Measurements from ENCODE around the gene C6. TPM values are rescaled to one million over a fixed set of nuclear protein-coding genes. Genes with fewer than 3 reads are reported as not detected.

Gene C6
- total RNA-seq: 89.5 TPM
- long read RNA-seq, transcript C6-202 (18 exons, 3,551 nt): major isoform, 104 of 128 reads
- long read RNA-seq, partial matches to known transcripts: 5 of 128 reads
- long read RNA-seq, other reads (novel, unspliced or antisense): 19 of 128 reads

DNA sequence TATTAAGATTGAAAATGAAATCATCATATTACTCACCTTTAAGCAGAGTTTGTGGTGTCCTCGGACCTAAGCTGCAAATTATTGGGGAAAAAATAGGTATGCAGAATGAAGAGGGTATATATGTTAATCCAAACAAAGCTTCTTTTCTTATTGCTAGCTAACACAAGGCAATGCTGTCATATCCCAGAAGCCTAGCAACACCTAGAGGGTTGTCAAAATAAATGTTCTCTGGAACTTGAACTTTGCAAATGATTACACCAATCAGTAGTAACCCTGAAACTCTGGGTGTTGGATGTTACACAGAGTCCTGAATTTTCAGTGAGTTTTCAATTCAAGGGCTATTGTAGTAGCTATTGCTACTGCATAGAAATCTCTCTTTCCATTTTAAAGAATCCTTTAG is at the start of gene C6:
Gene C6 (minus strand): TSS at position 193 of the 400 bp plus-strand sequence. CDS start 10,302 bp downstream, outside the sequence.
- H3K27me3 ChIP-seq (ENCODE audit: low read depth): no peaks in the 10 kb centered on the region
- H3K4me3 ChIP-seq: peak within 1 kb of the TSS; percentile 52
- peak within 1 kb of the TSS; percentile 60 for H3K27ac ChIP-seq (replicated peaks)
- intact Hi-C loops (cut with micrococcal nuclease): no loop called here
- no peaks in the 10 kb centered on the region for H3K36me3 ChIP-seq
- peaks cover 5% of the 10 kb centered on the region for H3K9me3 ChIP-seq (replicated peaks)
- DNase-seq: no peak
- TF ChIP-seq, protein P1, sequence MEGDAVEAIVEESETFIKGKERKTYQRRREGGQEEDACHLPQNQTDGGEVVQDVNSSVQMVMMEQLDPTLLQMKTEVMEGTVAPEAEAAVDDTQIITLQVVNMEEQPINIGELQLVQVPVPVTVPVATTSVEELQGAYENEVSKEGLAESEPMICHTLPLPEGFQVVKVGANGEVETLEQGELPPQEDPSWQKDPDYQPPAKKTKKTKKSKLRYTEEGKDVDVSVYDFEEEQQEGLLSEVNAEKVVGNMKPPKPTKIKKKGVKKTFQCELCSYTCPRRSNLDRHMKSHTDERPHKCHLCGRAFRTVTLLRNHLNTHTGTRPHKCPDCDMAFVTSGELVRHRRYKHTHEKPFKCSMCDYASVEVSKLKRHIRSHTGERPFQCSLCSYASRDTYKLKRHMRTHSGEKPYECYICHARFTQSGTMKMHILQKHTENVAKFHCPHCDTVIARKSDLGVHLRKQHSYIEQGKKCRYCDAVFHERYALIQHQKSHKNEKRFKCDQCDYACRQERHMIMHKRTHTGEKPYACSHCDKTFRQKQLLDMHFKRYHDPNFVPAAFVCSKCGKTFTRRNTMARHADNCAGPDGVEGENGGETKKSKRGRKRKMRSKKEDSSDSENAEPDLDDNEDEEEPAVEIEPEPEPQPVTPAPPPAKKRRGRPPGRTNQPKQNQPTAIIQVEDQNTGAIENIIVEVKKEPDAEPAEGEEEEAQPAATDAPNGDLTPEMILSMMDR (IDR thresholded peaks at IDR 0.05; ENCODE audit: borderline replicate concordance): no peak
- H3K4me1 ChIP-seq: no peaks in the 10 kb centered on the region

GRCh38 chr5:41256400-41256799 is 43.1 kb upstream of the C6 start:
- no peak for DNase-seq
- Histone ChIP-seq H3K27ac (replicated peaks) (no peak overlapping the region), H3K4me3 (no peak overlapping the region), H3K36me3 (no peaks in the 10 kb centered on the region), H3K9me3 (replicated peaks) (no peaks in the 10 kb centered on the region), H3K4me1 (no peaks in the 10 kb centered on the region), H3K27me3 (ENCODE audit: low read depth) (no peaks in the 10 kb centered on the region)
- TF ChIP-seq, protein P1 (IDR thresholded peaks at IDR 0.05; ENCODE audit: borderline replicate concordance): no peak
- intact Hi-C loops (cut with micrococcal nuclease): no loop called here

DNA sequence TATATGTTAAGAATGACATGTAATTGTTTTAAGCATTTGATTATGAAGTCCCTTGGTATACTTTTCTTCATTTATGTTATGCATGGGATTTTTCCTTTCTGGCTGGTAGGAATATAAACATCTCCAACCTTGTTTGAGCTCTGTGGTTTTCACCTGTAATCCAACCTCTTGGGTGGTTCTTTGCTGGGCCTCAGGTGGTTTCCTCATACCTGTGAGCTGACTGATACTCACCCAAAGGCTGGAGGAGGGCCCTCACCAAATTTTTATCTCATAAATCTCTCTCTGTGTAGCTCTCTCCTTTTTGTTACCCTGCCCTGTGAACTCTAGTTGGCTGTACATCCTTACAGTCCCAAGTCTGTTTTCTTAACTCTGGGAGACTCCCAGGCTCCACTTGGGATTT is 39.8 kb upstream of the C6 start:
- intact Hi-C loops (cut with micrococcal nuclease): no loop called here
- H3K27ac ChIP-seq (replicated peaks): no peak overlapping the region
- no peaks in the 10 kb centered on the region for H3K36me3 ChIP-seq
- TF ChIP-seq, protein P1 (IDR thresholded peaks at IDR 0.05; ENCODE audit: borderline replicate concordance): no peak
- H3K27me3 ChIP-seq (ENCODE audit: low read depth): no peaks in the 10 kb centered on the region
- H3K9me3 ChIP-seq (replicated peaks): peaks cover 9% of the 10 kb centered on the region
- no peak for DNase-seq
- no peaks in the 10 kb centered on the region for H3K4me1 ChIP-seq
- H3K4me3 ChIP-seq: no peak overlapping the region

- H3K27me3 ChIP-seq (ENCODE audit: low read depth): no peaks in the 10 kb centered on the region
- no peak overlapping the region for H3K4me3 ChIP-seq
- TF ChIP-seq, protein P1 (IDR thresholded peaks at IDR 0.05; ENCODE audit: borderline replicate concordance): no peak
- no peaks in the 10 kb centered on the region for H3K36me3 ChIP-seq
- intact Hi-C loops (cut with micrococcal nuclease): no loop called here
- no peaks in the 10 kb centered on the region for H3K4me1 ChIP-seq
- DNase-seq: no peak
- no peak overlapping the region for H3K27ac ChIP-seq (replicated peaks)
- peaks cover 11% of the 10 kb centered on the region for H3K9me3 ChIP-seq (replicated peaks)
These were observed 38.7 kb upstream of the C6 start for GRCh38 chr5:41252036-41252435.

GRCh38 chr5:41250351-41250987 is 37.1 kb upstream of the C6 start:
- DNase-seq: no peak
- Histone ChIP-seq H3K27ac (replicated peaks) (no peak overlapping the region), H3K9me3 (replicated peaks) (peaks cover 11% of the 10 kb centered on the region), H3K4me3 (no peak overlapping the region), H3K27me3 (ENCODE audit: low read depth) (no peaks in the 10 kb centered on the region), H3K36me3 (no peaks in the 10 kb centered on the region), H3K4me1 (no peaks in the 10 kb centered on the region)
- intact Hi-C loops (cut with micrococcal nuclease): no loop called here
- TF ChIP-seq, protein P1 (IDR thresholded peaks at IDR 0.05; ENCODE audit: borderline replicate concordance): no peak
